ENCODE data around the gene PAFAH1B2.

The PAFAH1B2 gene

GRCh38 chr11:117219001-117219400 lies 74.9 kb downstream of the PAFAH1B2 start:
- no peak for TF ChIP-seq CTCF (IDR thresholded peaks at IDR 0.05; ENCODE audit: borderline replicate concordance, control extremely low read depth, extremely low read depth, insufficient read depth, missing control alignments)
- in situ Hi-C loops (cut with MboI; ENCODE audit: low sequenced_read_pairs, unreplicated experiment): no loop called here
- no peak for DNase-seq (ENCODE audit: low spot score)

GRCh38 chr11:117219455-117219854 lies 75.4 kb downstream of the PAFAH1B2 start:
- no peak for DNase-seq (ENCODE audit: low spot score)
- no peak for TF ChIP-seq CTCF (IDR thresholded peaks at IDR 0.05; ENCODE audit: borderline replicate concordance, control extremely low read depth, extremely low read depth, insufficient read depth, missing control alignments)
- in situ Hi-C loops (cut with MboI; ENCODE audit: low sequenced_read_pairs, unreplicated experiment): no loop called here

- in situ Hi-C loops (cut with MboI; ENCODE audit: low sequenced_read_pairs, unreplicated experiment): loop anchor here (10.0 kb wide), 1 partner anchor 335 kb away; no protein-coding TSS in a partner anchor
- no peak for DNase-seq (ENCODE audit: low spot score)
- no peak for TF ChIP-seq CTCF (IDR thresholded peaks at IDR 0.05; ENCODE audit: borderline replicate concordance, control extremely low read depth, extremely low read depth, insufficient read depth, missing control alignments)
Observed at GRCh38 chr11:117219995-117220394, 75.9 kb downstream of the PAFAH1B2 start.

GRCh38 chr11:117220568-117220967 lies 76.5 kb downstream of the PAFAH1B2 start:
- in situ Hi-C loops (cut with MboI; ENCODE audit: low sequenced_read_pairs, unreplicated experiment): loop anchor here (10.0 kb wide), 1 partner anchor 336 kb away; no protein-coding TSS in a partner anchor
- no peak for TF ChIP-seq CTCF (IDR thresholded peaks at IDR 0.05; ENCODE audit: borderline replicate concordance, control extremely low read depth, extremely low read depth, insufficient read depth, missing control alignments)

GRCh38 chr11:117220999-117221774 lies 77.1 kb downstream of the PAFAH1B2 start:
- DNase-seq (ENCODE audit: low spot score): no peak
- in situ Hi-C loops (cut with MboI; ENCODE audit: low sequenced_read_pairs, unreplicated experiment): loop anchor here (10.0 kb wide), 1 partner anchor 336 kb away; no protein-coding TSS in a partner anchor
- no peak for TF ChIP-seq CTCF (IDR thresholded peaks at IDR 0.05; ENCODE audit: borderline replicate concordance, control extremely low read depth, extremely low read depth, insufficient read depth, missing control alignments)

More at GRCh38 chr11:117220568-117220967, 76.5 kb downstream of the PAFAH1B2 start:
- DNase-seq (ENCODE audit: low spot score): no peak

- in situ Hi-C loops (cut with MboI; ENCODE audit: low sequenced_read_pairs, unreplicated experiment): loop anchor here (10.0 kb wide), 1 partner anchor 337 kb away; no protein-coding TSS in a partner anchor
- no peak for TF ChIP-seq CTCF (IDR thresholded peaks at IDR 0.05; ENCODE audit: borderline replicate concordance, control extremely low read depth, extremely low read depth, insufficient read depth, missing control alignments)
Observed at GRCh38 chr11:117221775-117222517, 77.9 kb downstream of the PAFAH1B2 start.

More at GRCh38 chr11:117221775-117222517, 77.9 kb downstream of the PAFAH1B2 start:
- no peak for DNase-seq (ENCODE audit: low spot score)
